ACHN (cell line): ENCODE data around the gene KRT80.

Experiments
- DNase-seq: peaks from one replicate; pipeline ENCODE4 v3.0.0-alpha.2; 2015
- in situ Hi-C: cut with HindIII; loops from 2 replicates; pipeline ENCODE4 v1.10.0; 2017; ENCODE audit warnings: low sequenced_read_pairs, low pct_ligation_motif_present, low pct_unique_long_range_greater_than_20kb

KRT80 gene

GRCh38 chr12:52213564-52214420 is 22.0 kb upstream of the KRT80 start:
- peak; percentile 95 for DNase-seq
- in situ Hi-C loops: no loop called here

DNA sequence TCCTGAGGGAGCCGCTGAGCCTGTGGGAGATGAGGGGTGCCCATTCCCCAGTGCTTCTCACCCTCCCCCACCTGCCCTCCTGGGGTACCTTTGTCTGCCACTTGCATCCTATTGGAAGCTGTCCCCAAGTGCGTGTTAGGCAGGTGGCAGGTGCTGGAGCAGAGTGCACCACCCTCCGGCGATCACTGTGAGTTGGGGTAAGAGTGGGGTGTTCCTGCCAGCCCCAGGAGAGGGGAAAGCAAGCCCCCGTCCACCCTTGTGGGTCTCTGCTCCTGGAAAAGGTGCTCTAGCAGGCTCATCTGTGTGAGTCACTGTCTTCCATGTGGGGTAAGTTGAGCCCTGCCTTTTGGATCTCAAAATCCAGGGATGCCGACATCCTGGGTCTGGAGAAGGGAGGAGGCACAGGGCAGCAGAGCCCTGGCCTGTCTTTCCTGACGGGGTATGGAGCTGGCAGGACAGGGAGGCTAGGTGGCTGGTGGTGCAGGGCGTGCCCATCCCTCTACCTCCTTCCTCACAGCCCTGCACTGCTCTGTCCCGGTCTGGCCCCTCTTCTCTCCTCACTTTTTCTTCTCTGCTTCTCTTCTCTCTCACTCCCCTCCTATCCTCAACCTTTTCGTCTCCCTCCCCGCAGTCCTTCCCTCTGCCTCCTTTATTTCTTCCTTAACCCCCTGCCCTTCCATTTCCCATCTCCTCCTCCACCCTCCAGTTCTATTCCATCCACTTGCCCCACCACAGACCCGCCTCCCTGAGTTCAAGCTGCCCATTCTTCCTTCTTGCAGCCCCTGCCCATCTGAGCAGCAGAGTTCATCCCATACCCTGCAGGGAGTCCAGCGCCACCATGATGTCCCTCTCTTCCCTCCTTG is 21.1 kb upstream of the KRT80 start:
- DNase-seq: no peak
- in situ Hi-C loops: no loop called here

DNA sequence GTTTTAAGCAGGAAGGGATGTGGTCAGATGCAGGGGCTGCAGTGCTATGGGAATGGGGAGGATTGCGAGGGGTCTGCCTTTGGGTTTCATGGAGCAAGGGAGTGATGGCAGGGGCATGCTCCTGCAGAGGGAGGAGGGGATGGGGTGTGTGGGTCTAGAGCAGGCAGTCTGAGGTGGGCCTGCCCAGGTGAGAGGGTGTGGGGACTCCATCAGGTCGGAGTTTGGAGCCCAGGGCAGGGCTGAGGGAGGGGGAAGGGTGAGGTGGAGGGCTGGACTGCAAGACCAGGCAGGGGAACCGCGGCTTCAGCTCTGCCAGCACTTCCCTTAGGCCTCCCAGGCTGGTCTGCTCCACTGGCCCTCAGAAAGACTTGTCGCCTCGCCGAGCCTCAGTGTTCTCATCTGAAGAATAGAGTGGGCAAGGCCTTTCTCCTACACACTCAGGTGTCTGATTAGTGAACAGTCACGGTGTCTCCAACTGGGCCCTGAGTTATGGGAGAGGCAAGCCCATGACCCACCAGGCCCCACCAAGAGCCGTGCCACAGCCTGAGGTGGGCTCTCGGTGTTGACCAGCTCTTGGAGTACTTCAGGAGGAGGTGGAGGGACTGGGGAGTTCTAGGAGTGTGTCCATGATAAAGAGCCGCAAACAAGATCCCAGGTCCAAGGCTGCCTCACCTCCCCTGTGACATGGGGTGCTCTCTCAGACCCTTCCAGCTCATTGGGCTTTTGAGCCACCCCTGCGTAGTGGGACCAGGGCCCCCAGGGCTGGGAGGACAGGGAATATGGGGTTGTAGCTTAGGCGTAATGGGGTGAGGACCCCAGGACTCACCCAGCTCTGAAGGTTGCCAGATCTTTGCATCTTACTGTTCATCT is 20.1 kb upstream of the KRT80 start:
- in situ Hi-C loops: no loop called here
- DNase-seq: no peak

DNA sequence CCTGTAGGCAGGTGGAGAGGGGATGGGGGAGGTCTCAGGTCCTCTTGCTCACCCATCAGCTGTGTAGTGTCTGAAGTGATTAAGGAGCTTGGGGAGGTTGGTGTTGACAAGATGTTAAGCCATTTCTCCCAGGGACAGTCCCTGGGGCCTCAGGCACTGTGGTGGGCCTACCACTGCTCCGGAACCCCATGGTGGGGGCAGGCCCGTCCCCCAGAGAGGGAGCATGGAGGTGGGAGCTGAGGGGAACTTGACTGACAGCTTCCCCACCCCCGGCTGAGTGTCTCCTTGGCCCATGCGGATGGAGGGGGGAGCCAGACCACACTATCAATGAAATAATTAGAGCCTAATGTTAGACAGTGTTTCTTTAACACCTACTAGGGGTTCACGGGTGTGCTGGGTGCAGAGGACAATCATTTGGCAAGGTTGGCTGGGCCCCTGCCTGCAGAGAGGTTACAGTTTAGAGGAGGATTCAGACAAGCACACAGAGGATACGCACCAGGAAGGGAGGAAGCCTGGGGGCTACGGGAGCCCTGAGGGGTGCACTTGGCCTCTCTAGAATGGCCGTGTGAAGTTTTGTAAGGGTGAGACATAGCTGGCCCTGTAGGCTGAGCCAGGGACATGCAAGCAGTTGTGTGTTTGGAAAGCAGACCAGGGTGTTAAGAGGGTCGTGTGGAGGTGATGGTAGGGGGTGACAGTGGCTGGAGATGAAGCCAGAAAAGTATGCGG is 19.3 kb upstream of the KRT80 start:
- in situ Hi-C loops: no loop called here
- DNase-seq: no peak

GRCh38 chr12:52210186-52210924 is 18.5 kb upstream of the KRT80 start:
- in situ Hi-C loops: no loop called here
- no peak for DNase-seq

GRCh38 chr12:52209321-52209720 is 17.5 kb upstream of the KRT80 start:
- no peak for DNase-seq
- in situ Hi-C loops: no loop called here

DNA sequence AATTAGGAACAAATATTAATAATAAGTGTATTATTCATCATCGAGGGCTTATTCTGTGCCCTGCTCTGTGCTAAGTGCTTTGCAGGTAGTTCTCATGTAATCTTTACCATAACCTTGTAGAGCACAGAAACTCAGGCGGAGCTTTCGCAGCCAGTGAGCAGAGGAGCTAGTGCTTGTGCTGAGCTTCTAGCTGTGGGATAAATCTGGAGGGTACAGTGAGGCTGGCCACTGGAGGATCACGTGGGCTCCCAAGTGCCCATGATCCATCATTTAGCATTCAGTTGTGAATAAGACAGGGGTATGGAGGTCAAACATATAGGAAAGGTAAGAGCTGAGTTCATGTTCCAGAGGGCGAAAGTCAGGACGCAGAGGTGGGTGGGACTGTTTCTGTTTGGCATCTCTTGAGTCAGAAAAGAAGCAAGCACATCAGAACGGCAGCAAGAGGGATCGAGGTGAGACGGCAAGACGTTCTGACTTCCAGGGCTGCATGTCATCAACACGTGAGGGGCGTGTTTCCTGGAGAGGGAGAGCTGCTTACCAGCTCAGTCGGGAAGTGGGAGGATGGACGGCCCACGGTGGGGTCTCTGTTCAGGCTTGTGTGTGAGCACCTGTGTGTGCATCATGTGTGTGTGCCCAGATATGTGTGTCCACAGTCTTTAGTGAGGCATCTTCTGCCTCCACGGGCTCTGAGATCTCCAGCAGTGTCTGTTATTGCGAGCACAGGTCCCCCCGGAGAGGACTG is 16.8 kb upstream of the KRT80 start:
- no peak for DNase-seq
- in situ Hi-C loops: no loop called here

- no peak for DNase-seq
- in situ Hi-C loops: no loop called here
Measured at GRCh38 chr12:52207895-52208294, 16.1 kb upstream of the KRT80 start.

- in situ Hi-C loops: no loop called here
- DNase-seq: no peak
Measured at GRCh38 chr12:52207106-52207505, 15.3 kb upstream of the KRT80 start.

DNA sequence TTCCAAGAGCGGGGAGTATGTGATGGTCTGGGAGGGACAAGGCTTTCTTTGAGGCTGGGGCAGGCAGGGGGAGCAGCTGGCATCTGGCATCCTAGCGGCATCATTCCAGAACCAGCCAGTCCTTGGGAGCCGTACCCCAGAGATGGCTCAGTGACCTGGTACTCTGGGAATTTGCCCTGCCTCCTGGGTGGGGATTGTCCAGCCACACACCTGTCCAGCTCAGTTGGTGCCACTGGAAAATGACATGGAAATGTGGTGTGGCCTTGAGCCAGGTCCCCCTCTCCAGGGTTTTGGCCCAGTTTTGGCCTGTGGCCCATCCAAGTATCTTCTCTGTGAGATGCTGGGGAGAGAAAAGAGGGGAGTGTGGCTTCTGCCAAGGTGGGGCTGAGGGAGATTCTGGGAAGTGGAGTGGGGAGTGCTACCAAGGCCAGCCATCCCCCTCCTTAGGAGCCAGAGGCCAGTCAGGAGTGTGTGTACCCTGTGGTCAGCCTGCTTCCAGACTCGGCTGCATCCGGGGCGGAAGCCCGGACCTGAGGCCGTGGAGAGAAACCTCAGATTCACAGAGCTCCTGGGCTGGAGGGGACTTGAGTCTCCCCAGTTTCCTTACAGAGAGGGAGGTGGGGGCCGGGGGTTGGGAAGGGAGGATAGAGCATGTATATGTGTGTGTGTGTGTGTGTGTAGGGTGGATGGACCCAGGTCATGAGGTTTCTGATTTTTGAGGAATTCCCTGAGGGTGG is 14.7 kb upstream of the KRT80 start:
- in situ Hi-C loops: no loop called here

GRCh38 chr12:52205612-52206303 is 13.9 kb upstream of the KRT80 start:
- DNase-seq: no peak
- in situ Hi-C loops: no loop called here

More for the DNA sequence above, 14.7 kb upstream of the KRT80 start:
- DNase-seq: no peak

- DNase-seq: no peak
- in situ Hi-C loops: no loop called here
Measured at GRCh38 chr12:52204931-52205505, 13.2 kb upstream of the KRT80 start.

DNA sequence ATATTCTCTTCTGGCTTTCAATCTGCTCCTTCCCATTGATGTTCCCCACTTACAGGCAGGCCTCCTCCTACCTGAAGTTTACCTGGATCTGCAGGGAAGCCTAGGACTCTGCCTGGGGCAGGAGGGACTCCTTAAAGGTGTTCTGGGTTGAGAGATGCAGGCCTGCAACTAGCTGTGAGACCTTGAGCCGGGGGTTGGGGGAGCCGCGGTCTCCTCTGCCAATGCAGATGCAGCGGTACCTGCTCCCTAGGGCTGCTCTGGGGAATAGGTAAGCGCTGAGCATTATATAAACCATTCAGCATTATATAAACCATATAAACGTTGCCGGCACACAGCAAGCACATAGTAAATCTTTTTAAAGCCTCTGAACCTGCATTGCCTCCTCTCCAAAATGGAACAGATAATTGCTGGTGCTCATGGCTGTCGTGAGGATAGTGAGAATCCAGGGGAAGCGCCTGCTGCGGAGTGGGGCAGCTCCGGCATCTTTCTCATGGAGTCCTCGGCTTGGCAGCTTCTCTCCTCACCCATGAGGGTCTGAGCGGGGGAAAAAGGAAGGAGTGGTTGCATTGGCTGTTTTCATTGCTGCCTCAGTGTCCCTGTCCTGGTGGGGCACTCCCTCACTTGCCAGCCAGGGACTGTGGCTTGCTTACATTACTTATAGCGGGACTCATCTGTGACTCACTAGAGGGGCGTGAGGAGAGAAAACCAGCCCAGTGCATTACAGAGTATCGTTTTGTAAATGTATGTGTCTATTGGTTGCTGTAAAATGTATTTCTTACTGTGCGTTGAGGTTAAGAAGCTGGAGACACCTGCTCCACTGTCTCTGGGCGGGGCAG is 12.5 kb upstream of the KRT80 start:
- in situ Hi-C loops: no loop called here
- DNase-seq: peak; percentile 36

DNA sequence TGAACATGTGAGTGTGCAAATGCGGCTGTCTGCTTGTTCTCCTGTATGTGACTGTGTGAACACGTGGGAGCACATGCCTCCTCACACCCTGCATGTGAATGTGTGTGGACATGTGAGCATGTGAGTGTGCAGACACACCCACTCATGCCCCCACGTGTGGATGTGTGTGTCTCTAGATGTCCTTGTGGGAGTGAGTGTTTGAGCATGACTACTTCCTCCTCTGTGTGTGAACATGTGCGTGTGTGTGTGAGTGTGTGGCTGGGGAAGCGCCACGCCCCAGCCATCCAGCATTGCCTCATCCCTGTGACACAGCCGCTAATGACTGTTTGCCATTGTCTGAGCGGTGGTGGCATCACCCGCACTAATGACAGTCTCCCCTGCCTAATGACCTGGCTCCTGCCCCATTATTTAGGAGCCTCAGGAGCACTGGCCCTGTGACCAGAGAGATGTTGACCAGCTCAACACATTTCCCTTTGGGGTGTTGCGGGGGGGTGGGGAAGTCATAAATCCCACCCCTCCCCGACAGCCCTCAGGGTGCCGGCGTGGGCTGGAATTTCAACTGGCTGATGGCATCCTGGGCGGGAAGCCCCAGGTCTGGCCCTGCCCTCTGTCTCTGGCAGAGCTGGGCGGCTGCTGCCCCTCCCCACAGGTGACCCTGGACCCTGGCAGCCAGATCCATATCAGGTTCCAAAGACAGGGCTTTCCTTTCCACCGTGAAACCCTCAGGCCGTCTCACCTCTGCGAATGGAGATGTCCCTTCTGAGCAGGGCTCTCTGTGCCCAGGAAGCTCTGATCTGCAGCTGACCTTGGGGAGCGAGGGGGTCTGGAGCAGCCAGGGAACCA is 11.5 kb upstream of the KRT80 start:
- in situ Hi-C loops: no loop called here
- peak; percentile 78 for DNase-seq
